Gastrocnemius medialis (tissue), 4 donors: ENCODE results near the gene DNASE1L3. TPM values are rescaled to one million over a fixed set of nuclear protein-coding genes. Genes with fewer than 3 reads are reported as not detected.
A peak's percentile ranks its signal among the peaks of the same experiment; 100 is the strongest.

Experiments
- ATAC-seq, 2 donors: fragments of 150-250 bp; one replicate each; pipeline ENCODE4 v1.9.1; 2016
- DNase-seq, 2 donors: peaks; one replicate each; pipeline ENCODE4 v3.0.0-alpha.2; 2019
- H3K27ac ChIP-seq, 4 donors: fragments of 200-600 bp; sonication (generic); 1 replicate in 1 of 4; 2 replicates in 3 of 4; pipeline ENCODE4 v1.5.1; 2016 to 2018; ENCODE audit warnings: mild to moderate bottlenecking in 2 of 4, moderate library complexity in 1 of 4
- H3K27me3 ChIP-seq, 3 donors: fragments of 200-600 bp; sonication (generic) in 2 of 3; 1 replicate in 1 of 3; 2 replicates in 2 of 3; pipeline versions ENCODE4 v1.5.1 to v1.6.0; 2016 to 2019; ENCODE audit warnings: mild to moderate bottlenecking in 1 of 3, moderate library complexity in 1 of 3
- H3K36me3 ChIP-seq, 2 donors: fragments of 200-600 bp; sonication (generic) in 1 of 2; one replicate each; pipeline ENCODE4 v1.5.1; 2017 to 2018
- H3K4me1 ChIP-seq, 2 donors: fragments of 200-600 bp; sonication (generic) in 1 of 2; one replicate each; pipeline ENCODE4 v1.5.1; 2016 to 2017; ENCODE audit warnings: mild to moderate bottlenecking in 2 of 2
- H3K4me3 ChIP-seq, 4 donors: fragments of 200-600 bp; sonication (generic) in 3 of 4; 1 replicate in 1 of 4; 2 replicates in 3 of 4; pipeline ENCODE4 v1.5.1; 2016 to 2019; ENCODE audit warnings: mild to moderate bottlenecking in 2 of 4
- H3K9me3 ChIP-seq, 3 donors: fragments of 200-600 bp; sonication (generic) in 2 of 3; 1 replicate in 1 of 3; 2 replicates in 2 of 3; pipeline ENCODE4 v1.5.1; 2016 to 2019
- CTCF ChIP-seq, 5 experiments: fragments of 450-650 bp in 3 of 5; fragments of 200-600 bp in 2 of 5; sonication (generic) in 2 of 5; IDR thresholded peaks in 4 of 5; conservative IDR thresholded peaks in 1 of 5; 1 replicate in 4 of 5; 2 replicates in 1 of 5; pipeline ENCODE4 v1.5.1; 2016 to 2019; ENCODE audit warnings: antibody characterized with exemption in 5 of 5, mild to moderate bottlenecking in 3 of 5, moderate library complexity in 3 of 5
- POLR2A ChIP-seq, 2 donors: fragments of 450-650 bp; IDR thresholded peaks; one replicate each; pipeline ENCODE4 v1.6.1; 2017; ENCODE audit warnings: antibody characterized with exemption in 2 of 2, mild to moderate bottlenecking in 2 of 2, moderate library complexity in 2 of 2
- in situ Hi-C, 4 donors: fragments of 200-750 bp; cut with MboI; loops; one replicate each; pipeline versions ENCODE4 v1.15.0 to v1.8.0; 2017; ENCODE audit warnings: low sequenced_read_pairs in 4 of 4
- intact Hi-C: fragments of 100-400 bp; cut with DNase I; formaldehyde crosslinking; loops from one replicate; pipeline ENCODE4 v1.15.1; 2023; ENCODE audit warnings: low total_unique reads
- total RNA-seq, 4 donors: library from RNA; depleted of rRNA; stranded (reverse); fragments of >200 nt; gene quantifications; one replicate each; pipeline versions ENCODE4 v1.1.0 to v1.2.3, GENCODE V29; 2016

Gene DNASE1L3
- total RNA-seq, 4 donors from 2014 or later: 0.29 to 0.42 TPM; not detected in 2

- in situ Hi-C loops (loop anchor here in 1 of 4 donors (10.0 kb wide), 1 partner anchor 68 kb away; the partner anchor contains the start of genes HTD2 and RPP14), intact Hi-C loops (loop anchor here (1.0 to 5.0 kb wide), 3 partner anchors 70 to 256 kb away; partner anchors contain the start of genes HTD2, KCTD6, PDHB and RPP14)
- peak overlapping the region; percentile 68 to 96 (median 76) for H3K4me3 ChIP-seq
- no peaks in the 10 kb centered on the region for H3K36me3 ChIP-seq
- peaks cover 9 to 14% of the 10 kb centered on the region in 2 donors for H3K4me1 ChIP-seq
- H3K27ac ChIP-seq: peak overlapping the region; percentile 76 to 87 (median 86)
- TF ChIP-seq CTCF (IDR thresholded peaks at IDR 0.05 in 4 of 5, conservative IDR thresholded peaks at IDR 0.05 in 1 of 5) (no peak), POLR2A (IDR thresholded peaks at IDR 0.05) (no peak)
- ATAC-seq: peak; percentile 7 to 16
- peak in 1 of 2 donors; percentile 21 for DNase-seq
- H3K27me3 ChIP-seq: no peaks in the 10 kb centered on the region
- H3K9me3 ChIP-seq: no peaks in the 10 kb centered on the region
Measured at GRCh38 chr3:58236527-58237237, 25.9 kb upstream of the DNASE1L3 start.

DNA sequence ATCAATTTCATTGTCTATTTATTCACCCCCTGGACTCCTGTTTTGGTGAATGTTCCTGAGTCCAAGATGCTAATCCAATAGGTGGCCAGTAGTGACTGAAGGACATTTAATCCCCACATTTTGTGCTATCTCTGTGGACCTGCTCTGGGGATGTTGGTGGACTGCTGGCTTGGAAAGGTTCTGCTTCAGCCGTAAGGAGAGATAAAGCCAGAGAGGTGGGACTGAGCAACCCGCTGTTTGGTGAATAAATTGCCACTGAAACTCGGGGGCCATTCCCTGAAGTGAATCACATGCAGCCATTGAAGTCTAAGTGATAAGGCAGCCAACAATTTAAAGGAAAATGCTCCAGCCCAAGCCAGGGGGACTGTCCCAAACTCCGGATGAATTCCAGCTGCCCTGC, 25.2 kb upstream of the DNASE1L3 start:
- TF ChIP-seq POLR2A (IDR thresholded peaks at IDR 0.05) (no peak), CTCF (IDR thresholded peaks at IDR 0.05 in 4 of 5, conservative IDR thresholded peaks at IDR 0.05 in 1 of 5) (no peak)
- in situ Hi-C loops (loop anchor here in 1 of 4 donors (10.0 kb wide), 1 partner anchor 69 kb away; the partner anchor contains the start of genes HTD2 and RPP14), intact Hi-C loops (loop anchor here (5.0 kb wide), 2 partner anchors 196 to 256 kb away; partner anchors contain the start of genes KCTD6 and PDHB)
- no peak overlapping the region for H3K27ac ChIP-seq
- no peaks in the 10 kb centered on the region for H3K36me3 ChIP-seq
- ATAC-seq (no peak), DNase-seq (no peak)
- no peaks in the 10 kb centered on the region for H3K27me3 ChIP-seq
- no peak overlapping the region for H3K4me3 ChIP-seq
- peaks cover 5 to 14% of the 10 kb centered on the region in 2 donors for H3K4me1 ChIP-seq
- no peaks in the 10 kb centered on the region for H3K9me3 ChIP-seq

DNA sequence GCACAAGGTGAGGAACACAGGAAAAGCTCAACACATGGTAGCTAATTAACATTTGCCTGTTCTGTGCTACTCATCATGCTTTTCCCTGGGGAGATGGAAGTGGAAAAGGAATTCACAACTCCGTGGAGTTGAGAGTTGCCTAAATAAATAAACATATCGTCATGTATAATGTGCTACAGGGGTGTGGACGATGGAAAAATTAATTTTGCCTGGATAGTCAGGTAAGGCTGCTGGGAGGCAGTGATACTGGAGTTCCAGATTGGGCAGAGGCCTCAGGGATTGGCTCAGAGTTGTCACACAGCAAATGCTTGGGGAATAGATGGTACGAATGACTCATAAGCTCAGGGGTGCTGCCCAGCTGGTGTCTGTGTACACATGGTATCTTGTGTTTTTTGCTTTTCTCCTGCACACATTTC, 23.8 kb upstream of the DNASE1L3 start:
- Histone ChIP-seq H3K36me3 (no peaks in the 10 kb centered on the region), H3K27ac (no peak overlapping the region), H3K4me1 (peaks cover 3 to 14% of the 10 kb centered on the region in 2 donors), H3K27me3 (no peaks in the 10 kb centered on the region), H3K4me3 (no peak overlapping the region), H3K9me3 (no peaks in the 10 kb centered on the region)
- intact Hi-C loops: no loop called here
- in situ Hi-C loops: loop anchor here in 1 of 4 donors (10.0 kb wide), 1 partner anchor 70 kb away; the partner anchor contains the start of genes HTD2 and RPP14
- no peak for ATAC-seq
- TF ChIP-seq CTCF (IDR thresholded peaks at IDR 0.05 in 4 of 5, conservative IDR thresholded peaks at IDR 0.05 in 1 of 5) (no peak), POLR2A (IDR thresholded peaks at IDR 0.05) (no peak)
- no peak for DNase-seq

GRCh38 chr3:58231666-58232065, 20.9 kb upstream of the DNASE1L3 start:
- intact Hi-C loops (no loop called here), in situ Hi-C loops (loop anchor here in 1 of 4 donors (10.0 kb wide), 1 partner anchor 73 kb away; the partner anchor contains the start of genes HTD2 and RPP14)
- TF ChIP-seq CTCF (IDR thresholded peaks at IDR 0.05 in 4 of 5, conservative IDR thresholded peaks at IDR 0.05 in 1 of 5) (no peak), POLR2A (IDR thresholded peaks at IDR 0.05) (no peak)
- DNase-seq: no peak
- Histone ChIP-seq H3K27me3 (no peaks in the 10 kb centered on the region), H3K27ac (no peak overlapping the region), H3K36me3 (no peaks in the 10 kb centered on the region), H3K4me3 (no peak overlapping the region), H3K4me1 (peaks cover 0 to 2% of the 10 kb centered on the region in 2 donors), H3K9me3 (no peaks in the 10 kb centered on the region)
- ATAC-seq: no peak
